Neural crest cell (in vitro differentiated cells): ENCODE results near the gene SPNS3. TPM values are rescaled to one million over a fixed set of nuclear protein-coding genes. Genes with fewer than 3 reads are reported as not detected.
A peak's percentile ranks its signal among the peaks of the same experiment; 100 is the strongest.

Experiments
- DNase-seq: peaks from one replicate; pipeline ENCODE4 v3.0.0; 2021; ENCODE audit warnings: low read depth, mixed read lengths, low spot score
- H3K27ac Mint-ChIP-seq: one replicate; pipeline ENCODE4 v1.8.0; 2021; ENCODE audit warnings: mild to moderate bottlenecking, mixed read lengths; ENCODE audit not compliant: unreplicated experiment
- H3K27me3 Mint-ChIP-seq: 2 replicates; pipeline ENCODE4 v1.8.0; 2021; ENCODE audit warnings: low read depth, mild to moderate bottlenecking, mixed read lengths
- H3K36me3 Mint-ChIP-seq: 2 replicates; pipeline ENCODE4 v1.8.0; 2021; ENCODE audit warnings: low read depth, mild to moderate bottlenecking, mixed read lengths
- H3K4me1 Mint-ChIP-seq: 2 replicates; pipeline ENCODE4 v1.8.0; 2021; ENCODE audit warnings: mixed read lengths
- H3K4me3 Mint-ChIP-seq: one replicate; pipeline ENCODE4 v1.8.0; 2021; ENCODE audit warnings: mild to moderate bottlenecking, mixed read lengths
- H3K9me3 Mint-ChIP-seq: 2 replicates; pipeline ENCODE4 v1.8.0; 2021; ENCODE audit warnings: mixed read lengths
- CTCF ChIP-seq: fragments of 200-600 bp; sonication (generic); conservative IDR thresholded peaks from 2 replicates; pipeline ENCODE4 v1.5.0; 2021; ENCODE audit warnings: antibody characterized with exemption, mild to moderate bottlenecking
- total RNA-seq: library from RNA; stranded (reverse); gene quantifications from 2 replicates; pipeline ENCODE4 v1.2.1, GENCODE V29; 2021

Gene SPNS3
- total RNA-seq, 1 donor from 2014 or later: not detected

- Mint-ChIP-seq H3K4me1 (peaks cover 4% of the 10 kb centered on the region), H3K36me3 (no peaks in the 10 kb centered on the region), H3K9me3 (no peaks in the 10 kb centered on the region), H3K27ac (peak overlapping the region; percentile 95), H3K27me3 (peaks cover 3% of the 10 kb centered on the region), H3K4me3 (no peak overlapping the region)
- no peak for DNase-seq
- no peak for TF ChIP-seq CTCF
These were observed 100.8 kb downstream of the SPNS3 start for GRCh38 chr17:4534515-4534914.

- peaks cover 4% of the 10 kb centered on the region for H3K4me1 Mint-ChIP-seq
- H3K27me3 Mint-ChIP-seq: peaks cover 3% of the 10 kb centered on the region
- no peak for DNase-seq
- no peak overlapping the region for H3K4me3 Mint-ChIP-seq
- H3K27ac Mint-ChIP-seq: peak overlapping the region; percentile 19
- H3K36me3 Mint-ChIP-seq: no peaks in the 10 kb centered on the region
- H3K9me3 Mint-ChIP-seq: no peaks in the 10 kb centered on the region
- TF ChIP-seq CTCF: no peak
These were observed 101.4 kb downstream of the SPNS3 start for GRCh38 chr17:4534928-4535666.

GRCh38 chr17:4535667-4536258 lies 102.0 kb downstream of the SPNS3 start:
- no peak for TF ChIP-seq CTCF
- no peak overlapping the region for H3K27ac Mint-ChIP-seq
- no peaks in the 10 kb centered on the region for H3K36me3 Mint-ChIP-seq
- DNase-seq: no peak
- no peak overlapping the region for H3K4me3 Mint-ChIP-seq
- H3K9me3 Mint-ChIP-seq: no peaks in the 10 kb centered on the region
- peaks cover 4% of the 10 kb centered on the region for H3K4me1 Mint-ChIP-seq
- H3K27me3 Mint-ChIP-seq: peaks cover 3% of the 10 kb centered on the region

GRCh38 chr17:4536259-4536741 lies 102.6 kb downstream of the SPNS3 start:
- Mint-ChIP-seq H3K4me3 (no peak overlapping the region), H3K4me1 (peaks cover 4% of the 10 kb centered on the region), H3K27ac (no peak overlapping the region), H3K9me3 (no peaks in the 10 kb centered on the region), H3K36me3 (no peaks in the 10 kb centered on the region), H3K27me3 (peaks cover 3% of the 10 kb centered on the region)
- no peak for DNase-seq
- no peak for TF ChIP-seq CTCF

- H3K27me3 Mint-ChIP-seq: peaks cover 3% of the 10 kb centered on the region
- H3K4me3 Mint-ChIP-seq: no peak overlapping the region
- no peak for TF ChIP-seq CTCF
- H3K36me3 Mint-ChIP-seq: no peaks in the 10 kb centered on the region
- H3K4me1 Mint-ChIP-seq: peaks cover 4% of the 10 kb centered on the region
- H3K9me3 Mint-ChIP-seq: no peaks in the 10 kb centered on the region
- DNase-seq: no peak
- H3K27ac Mint-ChIP-seq: no peak overlapping the region
These were observed 103.1 kb downstream of the SPNS3 start for GRCh38 chr17:4536742-4537411.

Other genes with a start within 250 kb of the SPNS3 start
- gene ANKFY1, start 170.0 kb upstream of the SPNS3 start, total RNA-seq: 73.5 and 78.1 TPM in 2 replicates
- 98.5 and 119 TPM in 2 replicates for gene UBE2G1, start 67.3 kb upstream of the SPNS3 start, total RNA-seq
- gene SPNS2, start 64.9 kb downstream of the SPNS3 start, total RNA-seq: 3.8 and 4.3 TPM in 2 replicates
- gene MYBBP1A, start 121.4 kb downstream of the SPNS3 start, total RNA-seq: 67.0 and 69.3 TPM in 2 replicates
- gene GGT6, start 126.6 kb downstream of the SPNS3 start, total RNA-seq: not detected in 2 replicates
- gene SMTNL2, start 150.6 kb downstream of the SPNS3 start, total RNA-seq: 1.1 and 1.4 TPM in 2 replicates
- gene ALOX15, start 207.7 kb downstream of the SPNS3 start, total RNA-seq: 0.33 and 0.41 TPM in 2 replicates